HepG2 (cell line): ENCODE data around the gene LCA5. TPM values are rescaled to one million over a fixed set of nuclear protein-coding genes. Genes with fewer than 3 reads are reported as not detected.

ENCODE experiments used
- ATAC-seq: fragments of 200-7000 bp; cut with Tn5 transposase; 3 replicates; pipeline ENCODE4 v1.9.1; 2020; ENCODE audit warnings: mild to moderate bottlenecking, moderate library complexity
- BruUV-seq: library from RNA; stranded (reverse); fragments of 400-500 nt; replicated peaks from 2 replicates; lab custom pipeline; 2021; lab: Mats Ljungman, UMichigan
- CTCF ChIA-PET: fragments of 300-600 bp; formaldehyde crosslinking; extraction: SDS; loops from one replicate; lab custom pipeline; 2021; ENCODE audit warnings: low total read pairs, inconsistent platforms, low intra/inter-chr PET ratio; lab: Yijun Ruan, JAX
- POLR2A ChIA-PET: fragments of 350-600 bp; sonication (Branson Sonifier 250); formaldehyde crosslinking; loops from one replicate; lab custom pipeline; 2020; ENCODE audit warnings: antibody characterized with exemption, inconsistent platforms; lab: Yijun Ruan, JAX
- DNase-seq: peaks from one replicate; pipeline ENCODE4 v3.0.0-alpha.2; 2015; ENCODE audit warnings: low spot score
- FAIRE-seq: peaks from 3 replicates; lab custom pipeline; 2011; peaks lifted over from hg19 to GRCh38; lab: Jason Lieb, UNC
- H2AFZ ChIP-seq: one replicate; pipeline ENCODE4 v1.6.1; 2011; ENCODE audit warnings: low read length, inconsistent platforms
- H3K27ac ChIP-seq: fragments of 300-600 bp; 3 replicates; pipeline ENCODE4 v1.8.0; 2011; ENCODE audit warnings: mixed run types, mild to moderate bottlenecking, mixed read lengths, low read length, inconsistent platforms; ENCODE audit not compliant: insufficient read depth; ENCODE audit errors: extremely low read length
- H3K27me3 ChIP-seq, 2 experiments: fragments of 200-600 bp in 1 of 2; 2 replicates in 1 of 2; 3 replicates in 1 of 2; pipeline versions ENCODE4 v1.6.0 to v1.8.0; 2011; ENCODE audit warnings: low read length in 2 of 2, mild to moderate bottlenecking in 2 of 2, moderate library complexity in 2 of 2, inconsistent platforms in 1 of 2; ENCODE audit not compliant: insufficient read depth in 2 of 2, control insufficient read depth in 1 of 2
- H3K36me3 ChIP-seq, 2 experiments: fragments of 200-600 bp in 1 of 2; replicated peaks in 1 of 2; 2 replicates in 1 of 2; 3 replicates in 1 of 2; pipeline versions ENCODE4 v1.5.1 to v1.8.0; 2011; ENCODE audit warnings: low read length in 2 of 2, inconsistent platforms in 1 of 2; ENCODE audit not compliant: insufficient read depth in 2 of 2, control insufficient read depth in 1 of 2
- H3K4me1 ChIP-seq: 2 replicates; pipeline ENCODE4 v1.5.1; 2012; ENCODE audit warnings: low read length, inconsistent platforms; ENCODE audit not compliant: insufficient read depth
- H3K4me2 ChIP-seq: 2 replicates; pipeline ENCODE4 v1.6.0; 2011; ENCODE audit warnings: low read depth, low read length, inconsistent platforms
- H3K4me3 ChIP-seq, 3 experiments: fragments of 200-600 bp in 1 of 3; sonication (generic), shearing (Covaris generic) in 1 of 3; replicated peaks in 1 of 3; 2 replicates each; pipeline ENCODE4 v1.5.1; 2011 to 2016; ENCODE audit warnings: low read length in 3 of 3, inconsistent platforms in 2 of 3, low read depth in 2 of 3, mild to moderate bottlenecking in 2 of 3, control low read depth in 1 of 3, mixed read lengths in 1 of 3; ENCODE audit not compliant: insufficient read depth in 1 of 3
- H3K79me2 ChIP-seq: one replicate; pipeline ENCODE4 v1.6.1; 2011; ENCODE audit warnings: low read length, inconsistent platforms; ENCODE audit not compliant: insufficient read depth
- H3K9ac ChIP-seq: 2 replicates; pipeline ENCODE4 v1.6.0; 2011; ENCODE audit warnings: mild to moderate bottlenecking, low read depth, low read length, inconsistent platforms; ENCODE audit not compliant: insufficient read depth
- H3K9me3 ChIP-seq: 2 replicates; pipeline ENCODE4 v1.5.1; 2012; ENCODE audit warnings: mild to moderate bottlenecking, low read length
- H4K20me1 ChIP-seq: 2 replicates; pipeline ENCODE4 v1.6.0; 2011; ENCODE audit warnings: inconsistent platforms, mild to moderate bottlenecking, low read length, moderate library complexity; ENCODE audit not compliant: insufficient read depth
- ATF5 ChIP-seq: sonication (generic); formaldehyde crosslinking; IDR thresholded peaks from 2 replicates; pipeline ENCODE4 v1.4.0; 2020; ENCODE audit warnings: mild to moderate bottlenecking, low read depth, missing genetic modification reagents
- CC2D1A ChIP-seq: sonication (generic); formaldehyde crosslinking; IDR thresholded peaks from 2 replicates; pipeline ENCODE4 v1.8.1; 2023; ENCODE audit warnings: mild to moderate bottlenecking, missing genetic modification reagents
- CCDC6 ChIP-seq: sonication (generic); formaldehyde crosslinking; IDR thresholded peaks from 2 replicates; pipeline ENCODE4 v1.8.1; 2022; ENCODE audit warnings: mild to moderate bottlenecking, missing genetic modification reagents, moderate library complexity
- ELF1 ChIP-seq: sonication (generic); formaldehyde crosslinking; IDR thresholded peaks from 2 replicates; pipeline ENCODE4 v1.4.0; 2020; ENCODE audit warnings: missing genetic modification reagents
- ETS1 ChIP-seq: sonication (generic); formaldehyde crosslinking; IDR thresholded peaks from 2 replicates; pipeline ENCODE4 v1.4.0; 2020; ENCODE audit warnings: missing genetic modification reagents
- GMEB2 ChIP-seq: IDR thresholded peaks from 2 replicates; pipeline ENCODE4 v1.6.1; 2016; ENCODE audit warnings: missing biosample characterization, missing genetic modification reagents, low read depth
- LCORL ChIP-seq, 2 experiments: fragments of 450-650 bp in 1 of 2; sonication (generic) in 1 of 2; formaldehyde crosslinking in 1 of 2; IDR thresholded peaks; 2 replicates each; pipeline versions ENCODE4 v1.5.0 to v1.6.1; 2017 to 2020; ENCODE audit warnings: antibody characterized with exemption in 1 of 2, missing genetic modification reagents in 1 of 2
- NKX3-1 ChIP-seq: sonication (generic); formaldehyde crosslinking; IDR thresholded peaks from 2 replicates; pipeline ENCODE4 v1.5.0; 2020; ENCODE audit warnings: missing genetic modification reagents
- SIX1 ChIP-seq: sonication (generic); formaldehyde crosslinking; IDR thresholded peaks from 2 replicates; pipeline ENCODE4 v1.4.0; 2020; ENCODE audit warnings: missing genetic modification reagents, borderline replicate concordance
- ZFP90 ChIP-seq: sonication (generic); formaldehyde crosslinking; IDR thresholded peaks from 2 replicates; pipeline ENCODE4 v1.8.0; 2022; ENCODE audit warnings: missing genetic modification reagents, mild to moderate bottlenecking, inconsistent platforms, borderline replicate concordance
- ZNF17 ChIP-seq: sonication (generic); formaldehyde crosslinking; IDR thresholded peaks from 2 replicates; pipeline ENCODE4 v1.5.0; 2020; ENCODE audit warnings: mild to moderate bottlenecking, missing genetic modification reagents
- ZNF513 ChIP-seq: sonication (generic); formaldehyde crosslinking; conservative IDR thresholded peaks from 2 replicates; pipeline ENCODE4 v1.5.0; 2020; ENCODE audit warnings: missing genetic modification reagents
- ZNF770 ChIP-seq: sonication (generic); formaldehyde crosslinking; IDR thresholded peaks from 2 replicates; pipeline ENCODE4 v1.5.0; 2020; ENCODE audit warnings: mild to moderate bottlenecking, missing genetic modification reagents
- ZNF784 ChIP-seq: sonication (generic); formaldehyde crosslinking; IDR thresholded peaks from 2 replicates; pipeline ENCODE4 v1.5.1; 2020; ENCODE audit warnings: missing genetic modification reagents, mild to moderate bottlenecking, borderline replicate concordance
- WGBS: methylation state at CpG from one replicate; pipeline ENCODE4 v1.1.6; 2017; ENCODE audit warnings: low lambda C conversion rate; 5-methylcytosine and 5-hydroxymethylcytosine counted together
- in situ Hi-C: cut with HindIII; loops from 2 replicates; pipeline ENCODE4 v1.10.0; 2017; ENCODE audit warnings: low pct_unique_long_range_greater_than_20kb; ENCODE audit not compliant: extremely low pct_ligation_motif_present
- intact Hi-C: fragments of 100-400 bp; cut with micrococcal nuclease; formaldehyde crosslinking; loops from one replicate; pipeline ENCODE4 v1.10.0; 2022; ENCODE audit not compliant: unreplicated experiment
- polyA plus RNA-seq, 8 experiments: library from polyadenylated mRNA; depleted of rRNA in 3 of 8; stranded (reverse) in 7 of 8; unstranded in 1 of 8; fragments of >200 nt; fragmentation: Illumina TruSeq in 4 of 8; extraction: Trizol in 4 of 8; gene quantifications; 2 replicates each; pipeline versions ENCODE4 v1.2.1 to v1.2.3, GENCODE V29; 2011 to 2016; ENCODE audit warnings: low read depth in 4 of 8, missing spikeins in 1 of 8, mixed read lengths in 1 of 8; ENCODE audit not compliant: insufficient read depth in 1 of 8
- total RNA-seq, 5 experiments: library from RNA; depleted of rRNA; stranded (reverse); fragments of >200 nt; fragmentation: Illumina TruSeq; extraction: Trizol; gene quantifications; 2 replicates each; pipeline ENCODE4 v1.2.3, GENCODE V29; 2016; ENCODE audit warnings: low read depth in 1 of 5

LCA5 gene
- total and polyA plus RNA-seq, 2 of the 13 experiments (the other 11 are each of a cell fraction or from before 2014, with no cell fraction given) = 0.84 to 4.6 TPM

GRCh38 chr6:79440598-79440997, 96.6 kb downstream of the LCA5 start:
- intact Hi-C loops (no loop called here), in situ Hi-C loops (no loop called here)
- 0 out of 5 replicates have a peak, but pooled peaks cover 0 to 4% of the 10 kb centered on the region in 2 experiments for H3K27me3 ChIP-seq
- ATAC-seq = no peak
- no peaks in the 10 kb centered on the region for H3K9me3 ChIP-seq
- no peaks in the 10 kb centered on the region for H3K79me2 ChIP-seq
- H2AFZ ChIP-seq = no peak overlapping the region
- no peak for DNase-seq
- 0% methylated on average over 1 of the region's 1 CpG for WGBS
- H3K36me3 ChIP-seq = no peaks in the 10 kb centered on the region
- TF ChIP-seq ZNF784 (no peak), ATF5 (no peak), ZFP90 (CRISPR knock-in tag) (no peak), LCORL (IDR thresholded peaks at IDR 0.05) (no peak), LCORL (CRISPR knock-in tag; IDR thresholded peaks at IDR 0.05) (no peak), ZNF513 (CRISPR knock-in tag) (no peak), ZNF17 (no peak), CCDC6 (CRISPR knock-in tag) (no peak), CC2D1A (CRISPR knock-in tag) (no peak), ELF1 (no peak), NKX3-1 (CRISPR knock-in tag) (no peak), SIX1 (CRISPR knock-in tag) (no peak), ZNF770 (CRISPR knock-in tag) (no peak), ETS1 (CRISPR knock-in tag) (no peak), GMEB2 (no peak)
- no peak overlapping the region for H3K27ac ChIP-seq
- no peak overlapping the region for H3K4me2 ChIP-seq
- H3K9ac ChIP-seq = no peak overlapping the region
- H3K4me3 ChIP-seq = no peak overlapping the region
- ChIA-PET POLR2A (no interaction called here), CTCF (no interaction called here)
- H3K4me1 ChIP-seq = no peaks in the 10 kb centered on the region
- H4K20me1 ChIP-seq = no peaks in the 10 kb centered on the region
- no peak for FAIRE-seq
- no TSS peak for BruUV-seq
